H1 (cell line): ENCODE measurements around the gene SORBS1. TPM values are rescaled to one million over a fixed set of nuclear protein-coding genes. Genes with fewer than 3 reads are reported as not detected.

ENCODE experiments used
- CTCF ChIA-PET: fragments of 300-600 bp; sonication (Branson Sonifier 250); formaldehyde crosslinking; loops from one replicate; lab custom pipeline; 2021; ENCODE audit not compliant: partially characterized antibody; lab: Charles Lee
- POLR2A ChIA-PET: fragments of 300-600 bp; sonication (Branson Sonifier 250); formaldehyde crosslinking; loops from one replicate; lab custom pipeline; 2021; ENCODE audit warnings: inconsistent platforms; ENCODE audit not compliant: partially characterized antibody; lab: Charles Lee
- DNase-seq, 2 experiments: peaks; one replicate each; pipeline versions ENCODE4 v3.0.0 to v3.0.0-alpha.2; 2010 to 2022; ENCODE audit warnings: low spot score in 2 of 2, low read depth in 1 of 2, mixed read lengths in 1 of 2
- FAIRE-seq: peaks from 2 replicates; lab custom pipeline; 2011; peaks lifted over from hg19 to GRCh38; lab: Jason Lieb, UNC
- H2AFZ ChIP-seq: 2 replicates; pipeline ENCODE4 v1.8.1; 2012; ENCODE audit warnings: low read length, inconsistent platforms
- H2AK5ac ChIP-seq: 2 replicates; pipeline ENCODE4 v1.6.1; 2013; ENCODE audit warnings: low read depth, low read length
- H2BK120ac ChIP-seq: replicated peaks from 2 replicates; pipeline ENCODE3; 2013; ENCODE audit warnings: low read depth, low read length, inconsistent platforms
- H2BK12ac ChIP-seq: 2 replicates; pipeline ENCODE4 v1.6.1; 2013; ENCODE audit warnings: low read depth, low read length
- H2BK15ac ChIP-seq: 2 replicates; pipeline ENCODE4 v1.6.1; 2013; ENCODE audit warnings: low read length
- H2BK20ac ChIP-seq: 2 replicates; pipeline ENCODE4 v1.6.1; 2013; ENCODE audit warnings: low read length
- H2BK5ac ChIP-seq: 2 replicates; pipeline ENCODE4 v1.6.1; 2013; ENCODE audit warnings: low read depth, low read length
- H3K14ac ChIP-seq: 2 replicates; pipeline ENCODE4 v1.6.1; 2013; ENCODE audit warnings: inconsistent platforms; ENCODE audit not compliant: insufficient read length
- H3K18ac ChIP-seq: 2 replicates; pipeline ENCODE4 v1.6.1; 2013; ENCODE audit warnings: low read length; ENCODE audit errors: extremely low read depth
- H3K23ac ChIP-seq: 2 replicates; pipeline ENCODE4 v1.6.1; 2013; ENCODE audit warnings: inconsistent platforms; ENCODE audit not compliant: insufficient read length
- H3K23me2 ChIP-seq: 2 replicates; pipeline ENCODE4 v1.6.1; 2013; ENCODE audit warnings: low read depth, low read length
- H3K27ac ChIP-seq: 2 replicates; pipeline ENCODE4 v1.6.1; 2011; ENCODE audit warnings: low read depth, low read length, inconsistent platforms
- H3K27me3 ChIP-seq, 4 experiments: replicated peaks in 1 of 4; 1 replicate in 1 of 4; 2 replicates in 3 of 4; pipeline versions ENCODE4 v1.6.1 to v1.8.1; 2011 to 2013; ENCODE audit warnings: low read length in 3 of 4, mild to moderate bottlenecking in 3 of 4, inconsistent platforms in 2 of 4, mixed read lengths in 2 of 4, moderate library complexity in 1 of 4; ENCODE audit not compliant: control insufficient read depth in 3 of 4, insufficient read depth in 3 of 4; ENCODE audit errors: extremely low read depth in 1 of 4
- H3K36me3 ChIP-seq, 4 experiments: 2 replicates each; pipeline versions ENCODE4 v1.6.1 to v1.8.1; 2011 to 2013; ENCODE audit warnings: mild to moderate bottlenecking in 4 of 4, low read length in 3 of 4, moderate library complexity in 2 of 4, control low read depth in 1 of 4, inconsistent platforms in 1 of 4; ENCODE audit not compliant: insufficient read depth in 4 of 4, control insufficient read depth in 2 of 4
- H3K4ac ChIP-seq: replicated peaks from 2 replicates; pipeline ENCODE3; 2013; ENCODE audit warnings: low read length, low read depth, mixed read lengths, inconsistent platforms; ENCODE audit not compliant: insufficient read length
- H3K4me1 ChIP-seq, 4 experiments: replicated peaks in 1 of 4; 1 replicate in 1 of 4; 2 replicates in 3 of 4; pipeline versions ENCODE4 v1.6.1 to v1.8.1; 2011 to 2013; ENCODE audit warnings: low read length in 3 of 4, inconsistent platforms in 2 of 4, mixed read lengths in 1 of 4; ENCODE audit not compliant: insufficient read depth in 4 of 4, control insufficient read depth in 3 of 4
- H3K4me2 ChIP-seq, 2 experiments: 2 replicates each; pipeline versions ENCODE4 v1.6.1 to v1.8.1; 2011 to 2013; ENCODE audit warnings: low read depth in 2 of 2, low read length in 2 of 2, control low read depth in 1 of 2, inconsistent platforms in 1 of 2, mild to moderate bottlenecking in 1 of 2; ENCODE audit not compliant: insufficient read depth in 1 of 2
- H3K4me3 ChIP-seq, 4 experiments: fragments of 200-600, 300-600 bp in 1 of 4; sonication (generic), shearing (Covaris generic), sonication (Bioruptor Twin) in 1 of 4; 2 replicates each; pipeline versions ENCODE4 v1.5.1 to v1.8.1; 2011 to 2016; ENCODE audit warnings: low read length in 4 of 4, low read depth in 3 of 4, control low read depth in 2 of 4, inconsistent platforms in 2 of 4, mild to moderate bottlenecking in 2 of 4, mixed read lengths in 1 of 4, moderate library complexity in 1 of 4; ENCODE audit not compliant: insufficient read depth in 2 of 4; ENCODE audit errors: extremely low read depth in 1 of 4
- H3K56ac ChIP-seq: replicated peaks from 2 replicates; pipeline ENCODE3; 2013; ENCODE audit warnings: low read depth, mild to moderate bottlenecking, mixed read lengths, low read length, inconsistent platforms; ENCODE audit not compliant: insufficient read length
- H3K79me1 ChIP-seq: 2 replicates; pipeline ENCODE4 v1.6.1; 2013; ENCODE audit warnings: low read depth, low read length, control low read depth
- H3K79me2 ChIP-seq, 2 experiments: 2 replicates each; pipeline versions ENCODE4 v1.6.1 to v1.8.1; 2012 to 2013; ENCODE audit warnings: low read length in 2 of 2, mild to moderate bottlenecking in 2 of 2, inconsistent platforms in 1 of 2; ENCODE audit not compliant: insufficient read depth in 2 of 2, control insufficient read depth in 1 of 2
- H3K9ac ChIP-seq, 4 experiments: replicated peaks in 1 of 4; 1 replicate in 1 of 4; 2 replicates in 3 of 4; pipeline versions ENCODE4 v1.6.1 to v1.8.1; 2011 to 2013; ENCODE audit warnings: low read depth in 3 of 4, low read length in 3 of 4, control low read depth in 2 of 4, mild to moderate bottlenecking in 2 of 4, moderate library complexity in 2 of 4, inconsistent platforms in 1 of 4; ENCODE audit errors: extremely low read depth in 1 of 4
- H3K9me3 ChIP-seq, 2 experiments: 2 replicates each; pipeline versions ENCODE4 v1.6.1 to v1.8.1; 2012 to 2013; ENCODE audit warnings: mild to moderate bottlenecking in 2 of 2, moderate library complexity in 2 of 2, control low read depth in 1 of 2, inconsistent platforms in 1 of 2, low read depth in 1 of 2, low read length in 1 of 2, mixed read lengths in 1 of 2; ENCODE audit not compliant: insufficient read depth in 2 of 2
- H4K20me1 ChIP-seq, 2 experiments: replicated peaks in 1 of 2; 2 replicates each; pipeline versions ENCODE3 to v1.8.1; 2011 to 2013; ENCODE audit warnings: inconsistent platforms in 2 of 2, low read length in 2 of 2, mild to moderate bottlenecking in 1 of 2; ENCODE audit not compliant: insufficient read depth in 2 of 2, control insufficient read depth in 1 of 2
- H4K5ac ChIP-seq: 2 replicates; pipeline ENCODE4 v1.6.1; 2013; ENCODE audit warnings: low read length, low read depth, mixed read lengths, inconsistent platforms; ENCODE audit not compliant: insufficient read length
- H4K8ac ChIP-seq: 2 replicates; pipeline ENCODE4 v1.8.0; 2013; ENCODE audit warnings: mild to moderate bottlenecking, moderate library complexity, low read length, inconsistent platforms; ENCODE audit not compliant: insufficient read depth; ENCODE audit errors: extremely low read depth
- H4K91ac ChIP-seq: replicated peaks from 2 replicates; pipeline ENCODE3; 2013; ENCODE audit warnings: low read length, mixed read lengths, inconsistent platforms; ENCODE audit not compliant: insufficient read length
- BACH1 ChIP-seq: IDR thresholded peaks from 2 replicates; pipeline ENCODE4 v1.6.1; 2012; ENCODE audit warnings: low read length, improper control_type of control experiment
- BCL11A ChIP-seq, 2 experiments: IDR thresholded peaks; one replicate each; pipeline ENCODE4 v1.6.1; 2011; ENCODE audit warnings: low read depth in 2 of 2, low read length in 2 of 2, mild to moderate bottlenecking in 2 of 2
- KDM4A ChIP-seq: IDR thresholded peaks from one replicate; pipeline ENCODE4 v1.7.1; 2012; ENCODE audit warnings: low read depth, mild to moderate bottlenecking, moderate library complexity, low read length, inconsistent platforms; ENCODE audit not compliant: severe bottlenecking
- NANOG ChIP-seq: IDR thresholded peaks from 2 replicates; pipeline ENCODE4 v1.6.1; 2011; ENCODE audit warnings: low read length, low read depth, mild to moderate bottlenecking, inconsistent platforms; ENCODE audit not compliant: insufficient read depth, poor library complexity, severe bottlenecking
- POLR2A ChIP-seq, 2 experiments: IDR thresholded peaks; 1 replicate in 1 of 2; 2 replicates in 1 of 2; pipeline ENCODE4 v1.6.1; 2011; ENCODE audit warnings: low read depth in 2 of 2, low read length in 2 of 2, mild to moderate bottlenecking in 2 of 2; ENCODE audit errors: control extremely low read depth in 1 of 2
- RAD21 ChIP-seq, 2 experiments: IDR thresholded peaks in 1 of 2; conservative IDR thresholded peaks in 1 of 2; 2 replicates each; pipeline ENCODE4 v1.6.1; 2011; ENCODE audit warnings: low read depth in 2 of 2, low read length in 2 of 2, improper control_type of control experiment in 1 of 2, inconsistent platforms in 1 of 2, mild to moderate bottlenecking in 1 of 2, moderate library complexity in 1 of 2
- SP2 ChIP-seq: IDR thresholded peaks from 2 replicates; pipeline ENCODE4 v1.6.1; 2012; ENCODE audit warnings: mild to moderate bottlenecking, low read length, inconsistent platforms
- SRF ChIP-seq: IDR thresholded peaks from 2 replicates; pipeline ENCODE4 v1.6.1; 2011; ENCODE audit warnings: mild to moderate bottlenecking, low read depth, low read length, moderate library complexity
- TAF7 ChIP-seq: optimal IDR thresholded peaks from 2 replicates; pipeline ENCODE3; 2011; ENCODE audit warnings: low read depth, mild to moderate bottlenecking, inconsistent platforms, low read length, moderate library complexity, borderline replicate concordance
- YY1 ChIP-seq: IDR thresholded peaks from 2 replicates; pipeline ENCODE4 v1.6.1; 2011; ENCODE audit warnings: low read depth, mild to moderate bottlenecking, low read length
- WGBS, 2 experiments: shearing (Covaris generic) in 1 of 2; methylation state at CpG; one replicate each; pipeline versions ENCODE4 v1.1.6 to v1.1.7; 2013 to 2015; ENCODE audit warnings: low lambda C conversion rate in 2 of 2, mixed read lengths in 2 of 2, inconsistent platforms in 1 of 2, low coverage in 1 of 2, missing lambda C conversion rate in 1 of 2; ENCODE audit not compliant: insufficient replicate concordance in 2 of 2, insufficient coverage in 1 of 2, insufficient read length in 1 of 2; ENCODE audit errors: extremely low coverage in 1 of 2, missing lambda C conversion rate in 1 of 2; 5-methylcytosine and 5-hydroxymethylcytosine counted together
- polyA plus RNA-seq, 7 experiments: library from polyadenylated mRNA; depleted of rRNA in 3 of 7; stranded (reverse) in 5 of 7; unstranded in 2 of 7; fragments of >200 nt in 5 of 7; fragments of 200-250 nt in 2 of 7; gene quantifications; 1 replicate in 5 of 7; 2 replicates in 1 of 7; 4 replicates in 1 of 7; pipeline versions ENCODE4 v1.2.1 to v1.2.3, GENCODE V29; 2011 to 2013; ENCODE audit warnings: missing spikeins in 2 of 7, mixed read lengths in 2 of 7
- total RNA-seq: library from RNA; stranded (reverse); fragmentation: NEBNext Ultra II Directional; extraction: Animal tissue kit (Norgen Biotek cat#: 25700); gene quantifications from 2 replicates; pipeline ENCODE4 v1.2.1, GENCODE V29; 2021

Gene SORBS1
- total and polyA plus RNA-seq, 2 of the 8 experiments (the other 6 are each of a cell fraction or from before 2014, with no cell fraction given), result 16.0 to 35.0 TPM

- TF ChIP-seq SRF (no peak), SP2 (no peak), BCL11A (IDR thresholded peaks at IDR 0.05; ENCODE audit: low read depth in 2 of 2, low read length in 2 of 2) (no peak), POLR2A (IDR thresholded peaks at IDR 0.05; ENCODE audit: control extremely low read depth in 1 of 2, low read depth in 2 of 2, low read length in 2 of 2) (no peak), YY1 (no peak), NANOG (no peak), TAF7 (no peak), BACH1 (no peak), KDM4A (no peak), RAD21 (IDR thresholded peaks at IDR 0.05 in 1 of 2, conservative IDR thresholded peaks at IDR 0.05 in 1 of 2; ENCODE audit: low read depth in 2 of 2, low read length in 2 of 2) (no peak)
- 95% methylated on average over 8 of the region's 10 CpGs; no CpG with 5 or more reads in 1 of the 2 experiments for WGBS, 2 experiments
- no peaks in the 10 kb centered on the region for H3K27me3 ChIP-seq
Observed at GRCh38 chr10:95395947-95396449, 165.2 kb downstream of the SORBS1 start.

More at GRCh38 chr10:95395947-95396449, 165.2 kb downstream of the SORBS1 start:
- Histone ChIP-seq H4K20me1 (peaks cover 0 to 1% of the 10 kb centered on the region in 2 experiments), H3K4me1 (peaks cover 0 to 3% (median 0%) of the 10 kb centered on the region in 4 experiments; a peak in 3 of 7 replicates), H3K4ac (no peak overlapping the region), H2BK5ac (no peak overlapping the region), H2BK15ac (no peak overlapping the region), H3K18ac (no peak overlapping the region), H3K4me2 (no peak overlapping the region), H2BK20ac (no peak overlapping the region), H3K23me2 (no peaks in the 10 kb centered on the region), H2AFZ (no peak overlapping the region), H3K4me3 (no peak overlapping the region), H4K8ac (no peak overlapping the region), H3K23ac (no peak overlapping the region), H3K79me1 (no peaks in the 10 kb centered on the region), H3K36me3 (peaks cover 3 to 30% (median 8%) of the 10 kb centered on the region in 4 experiments; a peak in 7 of 8 replicates), H4K91ac (no peak overlapping the region), H4K5ac (no peak overlapping the region), H3K9ac (no peak overlapping the region), H2BK12ac (no peak overlapping the region), H3K9me3 (no peaks in the 10 kb centered on the region), H2BK120ac (no peak overlapping the region), H2AK5ac (no peak overlapping the region), H3K27ac (no peak overlapping the region), H3K56ac (no peak overlapping the region), H3K14ac (no peak overlapping the region), H3K79me2 (no peaks in the 10 kb centered on the region)
- POLR2A ChIA-PET, result interaction anchor here (0.6 kb wide), 1 partner anchor 194 kb away, joined by 3 read pairs; no protein-coding TSS in a partner anchor
- DNase-seq, result no peak
- CTCF ChIA-PET, result interaction anchor here (1.0 to 16.3 kb wide), 4 partner anchors 15 to 35 kb away, joined by 3 to 162 read pairs (median 6); no protein-coding TSS in a partner anchor
- FAIRE-seq, result no peak
